Measurements from ENCODE around the gene CPEB4. TPM values are rescaled to one million over a fixed set of nuclear protein-coding genes. Genes with fewer than 3 reads are reported as not detected.

Gene CPEB4
- total RNA-seq, 2 experiments from 2014 or later = 17.3 to 19.5 TPM

DNA sequence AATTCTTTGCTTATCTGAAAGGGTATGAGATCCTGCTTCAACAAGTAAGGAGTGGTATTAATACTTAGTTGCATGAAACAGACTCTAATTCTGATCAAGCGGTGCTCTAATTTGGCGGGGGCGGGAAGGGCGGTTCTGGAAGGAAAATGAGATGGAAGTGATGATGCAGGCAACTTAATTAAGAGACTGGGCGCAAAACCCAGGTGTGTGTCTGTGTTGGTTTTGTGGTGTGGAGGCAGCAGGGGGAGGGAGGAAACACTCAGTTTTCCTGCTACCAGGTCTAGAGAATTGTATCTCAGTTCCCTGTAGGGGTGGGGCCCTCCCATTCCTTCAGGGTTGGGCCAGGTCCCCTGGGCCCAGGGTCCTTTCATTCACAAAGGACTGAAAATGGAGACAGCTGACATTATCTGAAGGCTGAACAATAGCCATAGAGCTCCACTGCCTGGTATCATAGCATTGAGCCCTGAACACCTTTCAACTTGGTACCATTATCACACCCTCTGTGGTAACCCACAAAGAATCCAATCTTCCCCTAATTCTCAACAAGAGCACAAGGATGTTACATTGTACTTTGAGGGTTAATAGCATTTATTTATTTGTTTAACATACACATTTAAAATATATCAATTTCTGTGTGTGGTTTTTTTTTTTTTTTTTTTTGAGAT, 83.7 kb downstream of the CPEB4 start:
- Mint-ChIP-seq H3K9me3 (no peaks in the 10 kb centered on the region), H3K4me3 (no peak overlapping the region), H3K27me3 (peaks cover 14% of the 10 kb centered on the region), H3K4me1 (peaks cover 12% of the 10 kb centered on the region), H3K36me3 (ENCODE audit: low read depth) (no peaks in the 10 kb centered on the region), H3K27ac (no peak overlapping the region)
- CTCF ChIA-PET = interaction anchor here (0.8 to 4.1 kb wide), 5 partner anchors 8 to 355 kb away, joined by 3 to 53 read pairs (median 5); partner anchors contain the start of gene BOD1
- no peak for DNase-seq
- POLR2A ChIA-PET = interaction anchor here (1.5 kb wide), 2 partner anchors 46 to 356 kb away, joined by 3 to 9 read pairs; no protein-coding TSS in a partner anchor

DNA sequence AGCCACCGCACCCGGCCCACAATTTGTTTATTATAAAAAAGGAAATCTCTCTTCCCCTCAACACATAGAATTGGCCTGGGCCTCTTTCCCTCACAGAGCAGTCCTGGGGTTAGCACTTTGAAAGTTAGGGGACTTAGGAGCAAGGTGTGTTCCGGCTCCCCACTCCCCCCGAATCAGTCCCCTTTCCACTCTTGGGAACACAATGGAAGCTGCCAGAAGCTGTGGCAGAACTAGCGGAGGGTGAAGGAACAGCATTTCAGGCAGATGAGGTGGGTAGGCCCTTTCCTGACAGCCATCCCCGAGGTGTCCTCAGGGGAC, 84.4 kb downstream of the CPEB4 start:
- Mint-ChIP-seq H3K27me3 (peaks cover 18% of the 10 kb centered on the region), H3K27ac (no peak overlapping the region), H3K4me3 (no peak overlapping the region), H3K36me3 (ENCODE audit: low read depth) (no peaks in the 10 kb centered on the region), H3K9me3 (no peaks in the 10 kb centered on the region), H3K4me1 (peaks cover 12% of the 10 kb centered on the region)
- ChIA-PET CTCF (interaction anchor here (0.5 to 4.1 kb wide), 21 partner anchors 10 to 391 kb away, joined by 3 to 53 read pairs (median 5); partner anchors contain the start of gene BOD1), POLR2A (interaction anchor here (1.5 kb wide), 2 partner anchors 47 to 357 kb away, joined by 3 to 9 read pairs; no protein-coding TSS in a partner anchor)
- DNase-seq = no peak

DNA sequence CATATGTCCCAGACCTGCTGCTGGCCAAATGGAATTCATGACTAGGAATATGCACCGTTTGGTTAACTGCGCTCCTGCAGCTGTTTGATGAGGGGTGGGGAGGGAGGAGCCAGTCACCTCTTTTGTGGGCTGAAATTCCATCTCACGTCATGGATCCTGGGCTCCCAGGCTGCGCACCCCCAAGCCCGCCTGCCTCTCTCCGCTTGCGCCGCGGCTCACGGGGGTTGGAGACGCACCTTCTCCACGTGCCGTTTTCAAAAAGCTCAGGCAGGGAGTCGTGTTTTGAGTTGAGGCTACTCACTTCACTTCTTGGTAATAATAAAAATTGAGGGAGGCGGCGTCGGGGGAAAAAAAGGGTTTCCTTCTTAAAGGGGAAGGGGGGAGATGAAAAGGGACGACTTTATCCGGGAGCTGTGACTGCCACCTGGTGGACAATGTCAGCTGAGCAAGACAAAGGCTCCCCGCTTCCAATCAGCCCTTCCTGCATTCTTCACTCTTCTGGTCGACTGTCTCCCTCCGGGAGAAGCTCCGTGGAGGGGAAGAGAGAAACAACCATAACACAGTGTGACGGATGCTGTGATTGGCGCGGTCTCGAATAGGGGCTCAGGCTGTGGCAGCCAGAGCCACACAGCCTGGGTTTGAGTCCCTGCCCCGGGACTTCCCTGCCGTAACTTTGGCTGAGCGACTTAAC, 84.9 kb downstream of the CPEB4 start:
- H3K36me3 Mint-ChIP-seq (ENCODE audit: low read depth) = no peaks in the 10 kb centered on the region
- H3K27me3 Mint-ChIP-seq = peaks cover 22% of the 10 kb centered on the region
- peaks cover 12% of the 10 kb centered on the region for H3K4me1 Mint-ChIP-seq
- CTCF ChIA-PET = interaction anchor here (0.5 to 4.1 kb wide), 25 partner anchors 10 to 400 kb away, joined by 3 to 53 read pairs (median 4); partner anchors contain the start of gene BOD1
- POLR2A ChIA-PET = interaction anchor here (0.9 to 1.5 kb wide), 3 partner anchors 48 to 357 kb away, joined by 3 to 9 read pairs (median 3); no protein-coding TSS in a partner anchor
- DNase-seq = peak; percentile 78
- H3K4me3 Mint-ChIP-seq = peak overlapping the region; percentile 53
- H3K9me3 Mint-ChIP-seq = no peaks in the 10 kb centered on the region
- no peak overlapping the region for H3K27ac Mint-ChIP-seq

DNA sequence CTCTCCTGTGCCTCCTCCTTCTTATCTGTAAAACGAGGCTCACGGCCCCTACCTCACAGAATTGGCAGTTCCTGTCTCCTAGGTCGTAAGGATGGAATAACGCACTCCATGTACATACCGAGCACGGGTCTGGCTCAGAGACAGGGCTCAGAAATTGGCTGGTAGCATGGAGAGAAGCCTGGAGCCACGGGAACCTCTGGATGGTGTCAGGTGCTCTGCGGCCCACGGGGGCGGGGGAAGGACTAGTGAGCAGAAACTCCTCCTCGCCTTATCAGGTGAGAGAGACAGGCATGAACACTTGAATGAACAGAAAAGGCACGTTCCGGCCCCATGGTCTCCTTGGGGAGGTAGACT, 85.4 kb downstream of the CPEB4 start:
- DNase-seq = no peak
- H3K27me3 Mint-ChIP-seq = peaks cover 25% of the 10 kb centered on the region
- ChIA-PET CTCF (interaction anchor here (0.7 to 4.1 kb wide), 24 partner anchors 11 to 401 kb away, joined by 3 to 53 read pairs (median 4); partner anchors contain the start of gene BOD1), POLR2A (interaction anchor here (0.9 to 1.5 kb wide), 4 partner anchors 48 to 358 kb away, joined by 3 to 9 read pairs (median 4); no protein-coding TSS in a partner anchor)
- H3K9me3 Mint-ChIP-seq = no peaks in the 10 kb centered on the region
- H3K4me3 Mint-ChIP-seq = peak overlapping the region; percentile 53
- H3K36me3 Mint-ChIP-seq (ENCODE audit: low read depth) = no peaks in the 10 kb centered on the region
- H3K27ac Mint-ChIP-seq = no peak overlapping the region
- peaks cover 12% of the 10 kb centered on the region for H3K4me1 Mint-ChIP-seq

DNA sequence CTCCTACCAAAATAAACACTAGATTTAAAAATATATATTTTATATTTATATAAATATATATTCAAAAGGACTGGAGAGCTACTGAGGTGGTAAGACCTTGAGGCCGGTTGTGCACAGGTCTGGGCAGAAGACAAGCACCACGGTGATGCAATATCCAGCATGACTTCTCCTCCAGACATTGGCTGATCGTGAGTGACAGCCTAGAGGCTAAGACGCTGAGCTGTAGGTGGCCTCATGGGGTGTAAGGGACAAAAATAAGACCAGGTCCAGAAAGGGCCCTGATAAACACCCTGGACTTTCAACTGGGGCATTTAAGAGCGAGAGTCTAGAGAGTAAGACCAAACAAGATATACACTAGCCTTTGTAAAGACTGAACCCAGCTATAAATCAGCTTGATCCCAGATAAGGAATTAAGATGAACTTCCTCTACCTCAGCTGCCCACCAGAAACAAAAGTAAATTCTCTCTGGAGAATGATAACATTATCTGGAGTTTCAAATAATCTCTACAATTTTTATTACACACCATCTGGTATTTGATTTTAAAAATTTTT, 86.6 kb downstream of the CPEB4 start:
- Mint-ChIP-seq H3K27ac (no peak overlapping the region), H3K4me3 (no peak overlapping the region), H3K27me3 (peaks cover 34% of the 10 kb centered on the region), H3K36me3 (ENCODE audit: low read depth) (no peaks in the 10 kb centered on the region), H3K4me1 (peaks cover 12% of the 10 kb centered on the region), H3K9me3 (no peaks in the 10 kb centered on the region)
- ChIA-PET CTCF (interaction anchor here (0.8 to 4.1 kb wide), 5 partner anchors 12 to 383 kb away, joined by 3 to 53 read pairs (median 3); partner anchors contain the start of gene BOD1), POLR2A (interaction anchor here (0.7 to 1.2 kb wide), 2 partner anchors 354 to 359 kb away, joined by 3 to 4 read pairs; no protein-coding TSS in a partner anchor)
- DNase-seq = no peak

DNA sequence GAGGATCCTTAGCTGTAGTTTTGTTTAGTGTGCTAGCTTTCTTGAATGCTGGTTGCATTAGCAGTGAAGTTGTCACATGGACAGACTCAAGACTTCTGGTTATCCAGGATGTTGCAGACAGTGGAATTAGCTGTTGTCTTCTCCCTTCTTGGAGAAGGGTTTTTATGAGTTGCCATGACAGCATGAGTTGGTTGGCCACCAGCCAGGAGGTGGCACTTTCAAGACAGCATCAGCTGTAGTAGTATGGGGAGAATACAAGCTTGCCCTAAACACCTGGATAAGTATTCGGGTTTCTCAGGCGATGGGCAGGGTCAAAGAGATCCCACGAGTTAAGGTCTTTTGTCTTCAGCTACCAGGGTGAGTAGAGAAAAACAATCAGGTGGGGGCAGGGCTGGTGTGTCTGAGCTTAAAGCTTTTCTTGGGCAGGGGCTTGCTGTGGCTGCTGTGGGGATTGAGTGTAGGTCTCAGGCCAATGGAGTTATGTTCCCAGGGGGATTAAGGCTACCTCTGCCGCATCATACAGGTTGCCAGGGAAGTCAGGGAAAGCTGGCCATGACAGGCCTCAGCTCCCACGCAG, 93.1 kb downstream of the CPEB4 start:
- no peak for DNase-seq
- H3K27me3 Mint-ChIP-seq = peaks cover 59% of the 10 kb centered on the region
- ChIA-PET CTCF (interaction anchor here (0.6 kb wide), 1 partner anchor 313 kb away, joined by 3 read pairs; no protein-coding TSS in a partner anchor), POLR2A (no interaction called here)
- no peak overlapping the region for H3K27ac Mint-ChIP-seq
- no peaks in the 10 kb centered on the region for H3K36me3 Mint-ChIP-seq (ENCODE audit: low read depth)
- H3K9me3 Mint-ChIP-seq = no peaks in the 10 kb centered on the region
- H3K4me3 Mint-ChIP-seq = no peak overlapping the region
- H3K4me1 Mint-ChIP-seq = no peaks in the 10 kb centered on the region

DNA sequence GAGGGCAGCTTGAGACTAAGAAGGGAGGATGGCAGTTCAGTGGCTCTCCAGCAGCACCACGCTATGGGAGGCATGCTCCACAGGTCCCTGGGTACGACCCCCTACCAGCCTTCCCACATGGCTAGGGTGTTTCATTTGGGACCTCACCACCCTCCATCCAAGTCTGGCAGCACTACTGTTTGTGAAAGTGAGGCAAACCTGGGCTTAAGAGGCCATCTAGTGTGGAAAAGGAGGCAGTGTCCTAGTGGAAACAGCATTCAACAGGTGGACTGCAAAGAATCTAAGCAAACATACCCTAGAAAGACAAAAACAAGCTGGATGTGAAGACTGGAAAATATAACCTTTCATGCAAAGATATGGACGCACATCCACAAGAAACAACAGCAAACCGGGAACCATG, 96.1 kb downstream of the CPEB4 start:
- DNase-seq = no peak
- Mint-ChIP-seq H3K36me3 (ENCODE audit: low read depth) (no peaks in the 10 kb centered on the region), H3K27ac (no peak overlapping the region), H3K4me1 (no peaks in the 10 kb centered on the region), H3K4me3 (no peak overlapping the region), H3K9me3 (no peaks in the 10 kb centered on the region), H3K27me3 (peaks cover 40% of the 10 kb centered on the region)
- CTCF ChIA-PET = interaction anchor here (2.4 kb wide), 1 partner anchor 11 kb away, joined by 6 read pairs; no protein-coding TSS in a partner anchor
- POLR2A ChIA-PET = no interaction called here

DNA sequence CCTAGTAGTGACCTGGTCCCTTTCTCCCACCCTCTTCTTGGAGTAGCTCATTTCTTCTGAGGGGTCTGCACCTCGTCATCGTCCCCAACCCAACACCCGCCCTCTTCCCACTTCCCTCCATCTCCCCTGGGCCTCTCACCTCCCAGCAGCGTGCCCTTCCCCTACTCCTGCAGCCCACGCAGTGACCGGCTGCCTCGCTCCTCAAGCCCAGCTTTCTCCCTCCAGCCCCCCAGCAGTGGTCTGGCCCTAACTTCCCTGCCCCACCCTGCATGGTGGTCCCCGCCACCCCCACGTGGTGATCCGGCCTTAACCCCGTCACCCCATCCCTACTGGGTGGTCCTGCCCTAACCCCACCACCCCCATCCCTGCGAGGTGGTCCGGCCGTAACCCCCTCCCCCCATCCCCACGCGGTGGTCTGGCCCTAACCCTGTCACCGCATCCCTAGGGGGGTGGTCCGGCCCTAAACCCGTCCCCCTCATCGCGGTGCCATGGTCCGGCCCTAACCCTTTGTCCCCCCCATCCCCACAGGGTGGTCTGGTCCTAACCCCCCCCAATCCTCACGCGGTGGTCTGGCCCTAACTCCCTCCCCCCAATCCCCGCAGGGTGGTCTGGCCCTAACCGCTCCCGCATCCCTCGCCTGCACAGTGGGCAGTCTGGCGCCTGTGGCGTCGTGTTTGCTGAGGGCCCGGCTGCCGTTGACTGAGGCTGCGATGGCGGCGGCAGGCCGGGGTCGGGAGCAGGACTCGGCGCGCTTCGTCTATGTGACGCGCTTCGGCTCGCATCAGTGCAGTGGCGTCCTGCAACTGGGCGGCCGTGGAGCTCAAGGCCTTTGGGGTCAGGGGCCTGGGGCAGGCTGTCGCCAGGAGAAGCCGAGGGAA, 100.6 kb downstream of the CPEB4 start, which contains the start of gene C5orf47:
Gene C5orf47, plus strand, starts transcription at position 617 of the 878 bp plus-strand sequence. Its CDS starts 94 bp downstream, at position 711.
- ChIA-PET POLR2A (no interaction called here), CTCF (interaction anchor here (1.3 kb wide), 1 partner anchor 371 kb away, joined by 3 read pairs; no protein-coding TSS in a partner anchor)
- no peak within 1 kb of the TSS for H3K27ac Mint-ChIP-seq
- DNase-seq = no peak
- no peaks in the 10 kb centered on the region for H3K4me1 Mint-ChIP-seq
- H3K36me3 Mint-ChIP-seq (ENCODE audit: low read depth) = no peaks in the 10 kb centered on the region
- no peaks in the 10 kb centered on the region for H3K9me3 Mint-ChIP-seq
- peaks cover 11% of the 10 kb centered on the region for H3K27me3 Mint-ChIP-seq
- no peak within 1 kb of the TSS for H3K4me3 Mint-ChIP-seq

DNA sequence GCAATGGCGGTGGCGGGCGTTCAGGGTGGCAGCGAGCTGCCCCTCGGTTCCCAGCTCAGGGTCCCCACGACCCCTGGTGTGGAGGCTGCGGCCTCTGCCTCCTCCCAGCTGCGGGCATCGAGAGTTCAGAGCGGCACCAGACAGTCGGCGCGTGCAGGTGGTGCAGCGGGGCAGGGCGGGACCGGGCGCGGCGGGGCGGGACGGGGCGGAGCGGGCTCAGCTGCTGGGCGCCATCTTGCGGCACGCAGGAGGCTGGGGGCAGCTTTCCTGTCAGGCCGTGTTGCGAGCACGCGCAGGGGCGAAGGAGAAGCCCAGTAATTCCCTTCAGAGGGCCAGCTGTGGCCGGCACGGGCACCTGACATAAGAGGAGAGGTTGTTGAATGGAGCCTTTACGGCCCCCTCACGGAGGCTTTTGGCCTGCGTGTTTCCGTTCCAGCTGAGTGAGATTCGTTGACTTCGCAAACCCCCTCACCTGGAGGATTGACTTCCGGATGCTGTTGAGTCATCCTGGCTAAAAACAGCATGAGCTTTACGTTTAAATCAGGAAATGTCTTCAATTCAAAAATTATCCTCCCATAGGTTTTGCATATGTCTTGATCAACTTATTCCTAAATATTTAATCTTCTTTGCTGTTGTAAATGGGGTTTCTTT, 101.4 kb downstream of the CPEB4 start:
- Mint-ChIP-seq H3K36me3 (ENCODE audit: low read depth) (no peaks in the 10 kb centered on the region), H3K9me3 (no peaks in the 10 kb centered on the region), H3K27ac (no peak overlapping the region), H3K4me3 (no peak overlapping the region), H3K27me3 (peaks cover 7% of the 10 kb centered on the region), H3K4me1 (no peaks in the 10 kb centered on the region)
- CTCF ChIA-PET = interaction anchor here (0.6 kb wide), 2 partner anchors 27 to 243 kb away, joined by 3 to 5 read pairs; no protein-coding TSS in a partner anchor
- no peak for DNase-seq
- POLR2A ChIA-PET = no interaction called here

DNA sequence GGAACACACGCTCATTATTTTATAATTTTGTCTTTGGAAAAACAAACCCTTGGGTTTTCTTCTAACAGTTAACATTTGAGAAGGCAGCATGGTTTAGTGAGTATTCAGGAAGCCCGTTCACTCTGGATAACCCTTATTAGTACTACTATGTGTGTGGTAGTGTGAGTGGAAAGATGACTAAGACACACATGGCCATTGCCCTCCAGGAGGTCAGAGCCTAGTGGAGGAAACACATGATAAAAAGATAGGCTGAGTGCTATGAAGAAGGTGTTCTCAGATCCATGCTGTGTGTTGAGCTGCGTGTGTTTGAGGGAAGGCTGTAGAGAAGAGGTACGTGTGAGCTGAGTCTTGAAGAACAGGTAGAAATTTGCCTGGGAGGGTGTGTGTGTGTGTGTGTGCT, 109.2 kb downstream of the CPEB4 start:
- Mint-ChIP-seq H3K4me1 (no peaks in the 10 kb centered on the region), H3K27ac (no peak overlapping the region), H3K27me3 (peaks cover 29% of the 10 kb centered on the region), H3K36me3 (ENCODE audit: low read depth) (no peaks in the 10 kb centered on the region), H3K9me3 (no peaks in the 10 kb centered on the region), H3K4me3 (no peak overlapping the region)
- POLR2A ChIA-PET = no interaction called here
- no peak for DNase-seq
- CTCF ChIA-PET = no interaction called here

DNA sequence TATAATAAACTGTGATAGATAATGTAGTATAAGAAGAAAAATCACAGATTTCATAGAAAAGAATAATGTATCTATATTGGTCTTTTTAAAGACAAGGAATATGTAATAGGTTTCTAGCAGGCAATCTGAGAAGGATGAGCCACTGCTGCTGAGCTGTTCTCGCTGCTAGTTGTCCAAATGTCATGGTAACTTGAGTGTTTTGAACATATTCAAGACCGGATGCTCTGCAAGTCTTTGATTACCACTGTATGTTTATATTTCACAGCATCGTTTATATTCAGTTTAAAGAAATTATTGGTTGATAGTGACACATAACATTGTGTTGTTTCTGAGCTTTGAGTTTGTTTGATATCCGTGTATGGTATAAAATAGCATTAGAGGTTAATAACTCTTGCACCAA, 110.4 kb downstream of the CPEB4 start:
- CTCF ChIA-PET = no interaction called here

DNA sequence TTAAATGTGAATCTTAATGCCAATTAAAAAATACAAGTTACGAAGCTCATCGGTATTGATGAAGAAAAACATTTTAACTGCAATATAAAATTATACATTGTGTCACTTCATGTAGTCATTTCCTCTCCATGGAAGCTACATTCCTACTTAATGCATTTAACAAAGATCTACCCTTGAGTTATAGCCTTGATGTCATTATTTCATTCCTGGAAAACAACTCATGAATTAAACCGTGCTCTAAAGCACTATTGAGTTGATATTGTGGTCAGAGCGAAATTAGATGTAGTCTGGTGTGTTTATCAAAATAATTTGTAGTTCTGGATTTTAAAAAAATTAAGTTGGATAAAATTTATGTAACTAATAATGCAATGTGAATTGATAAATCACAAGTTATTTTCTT, 111.9 kb downstream of the CPEB4 start:
- CTCF ChIA-PET = no interaction called here
- POLR2A ChIA-PET = no interaction called here
- Mint-ChIP-seq H3K4me1 (no peaks in the 10 kb centered on the region), H3K27ac (no peak overlapping the region), H3K9me3 (no peaks in the 10 kb centered on the region), H3K4me3 (no peak overlapping the region), H3K36me3 (ENCODE audit: low read depth) (no peaks in the 10 kb centered on the region), H3K27me3 (peaks cover 46% of the 10 kb centered on the region)
- DNase-seq = no peak

More for the DNA sequence above, 110.4 kb downstream of the CPEB4 start:
- H3K27me3 Mint-ChIP-seq = peaks cover 39% of the 10 kb centered on the region
- no peaks in the 10 kb centered on the region for H3K36me3 Mint-ChIP-seq (ENCODE audit: low read depth)
- no peak overlapping the region for H3K27ac Mint-ChIP-seq
- H3K4me1 Mint-ChIP-seq = no peaks in the 10 kb centered on the region
- no peak overlapping the region for H3K4me3 Mint-ChIP-seq
- H3K9me3 Mint-ChIP-seq = no peaks in the 10 kb centered on the region
- POLR2A ChIA-PET = no interaction called here
- no peak for DNase-seq

Measured in activated CD4-positive, alpha-beta memory T cell treated with anti-CD3 and anti-CD28 coated beads, Interleukin-2, amount 10 ng/mL, durations not matched to agents 7 days and 5 days (primary cell).